ENCODE results near the gene MCC. TPM values are rescaled to one million over a fixed set of nuclear protein-coding genes. Genes with fewer than 3 reads are reported as not detected.

MCC gene
- total RNA-seq, 2 experiments from 2014 or later: 3.8 to 4.4 TPM

GRCh38 chr5:113048931-113049330 lies 439.3 kb downstream of the MCC start:
- peaks cover 3% of the 10 kb centered on the region for H3K4me1 Mint-ChIP-seq
- no peaks in the 10 kb centered on the region for H3K27me3 Mint-ChIP-seq
- no peak overlapping the region for H3K27ac Mint-ChIP-seq
- DNase-seq (no peak), ATAC-seq (ENCODE audit: low read depth) (no peak)
- H3K36me3 Mint-ChIP-seq: no peaks in the 10 kb centered on the region
- no peaks in the 10 kb centered on the region for H3K9me3 Mint-ChIP-seq
- POLR2A ChIA-PET: no interaction called here
- H3K4me3 Mint-ChIP-seq: no peak overlapping the region

- peaks cover 3% of the 10 kb centered on the region for H3K4me1 Mint-ChIP-seq
- no peaks in the 10 kb centered on the region for H3K36me3 Mint-ChIP-seq
- DNase-seq (no peak), ATAC-seq (ENCODE audit: low read depth) (no peak)
- no peaks in the 10 kb centered on the region for H3K27me3 Mint-ChIP-seq
- H3K9me3 Mint-ChIP-seq: no peaks in the 10 kb centered on the region
- no peak overlapping the region for H3K27ac Mint-ChIP-seq
- POLR2A ChIA-PET: no interaction called here
- H3K4me3 Mint-ChIP-seq: no peak overlapping the region
These were observed 440.3 kb downstream of the MCC start for GRCh38 chr5:113047733-113048652.

GRCh38 chr5:113047234-113047633 lies 441.0 kb downstream of the MCC start:
- Mint-ChIP-seq H3K9me3 (no peaks in the 10 kb centered on the region), H3K27ac (no peak overlapping the region), H3K36me3 (no peaks in the 10 kb centered on the region), H3K4me3 (no peak overlapping the region), H3K4me1 (peaks cover 3% of the 10 kb centered on the region), H3K27me3 (no peaks in the 10 kb centered on the region)
- DNase-seq (no peak), ATAC-seq (ENCODE audit: low read depth) (no peak)
- POLR2A ChIA-PET: no interaction called here

- H3K9me3 Mint-ChIP-seq: no peaks in the 10 kb centered on the region
- H3K4me1 Mint-ChIP-seq: peaks cover 3% of the 10 kb centered on the region
- POLR2A ChIA-PET: no interaction called here
- no peak for DNase-seq
- ATAC-seq (ENCODE audit: low read depth): no peak
- no peaks in the 10 kb centered on the region for H3K27me3 Mint-ChIP-seq
- H3K4me3 Mint-ChIP-seq: no peak overlapping the region
- H3K36me3 Mint-ChIP-seq: no peaks in the 10 kb centered on the region
- no peak overlapping the region for H3K27ac Mint-ChIP-seq
These were observed 443.3 kb downstream of the MCC start for GRCh38 chr5:113044776-113045465.

GRCh38 chr5:113043491-113043931 lies 444.7 kb downstream of the MCC start:
- DNase-seq: no peak
- Mint-ChIP-seq H3K27ac (no peak overlapping the region), H3K4me1 (peaks cover 3% of the 10 kb centered on the region), H3K9me3 (no peaks in the 10 kb centered on the region), H3K36me3 (no peaks in the 10 kb centered on the region), H3K27me3 (no peaks in the 10 kb centered on the region), H3K4me3 (no peak overlapping the region)
- POLR2A ChIA-PET: no interaction called here
- ATAC-seq (ENCODE audit: low read depth): no peak

GRCh38 chr5:113042491-113043243 lies 445.6 kb downstream of the MCC start:
- H3K27ac Mint-ChIP-seq: no peak overlapping the region
- ATAC-seq (ENCODE audit: low read depth) (no peak), DNase-seq (no peak)
- no peak overlapping the region for H3K4me3 Mint-ChIP-seq
- H3K9me3 Mint-ChIP-seq: no peaks in the 10 kb centered on the region
- peaks cover 3% of the 10 kb centered on the region for H3K4me1 Mint-ChIP-seq
- H3K36me3 Mint-ChIP-seq: no peaks in the 10 kb centered on the region
- POLR2A ChIA-PET: interaction anchor here (0.7 kb wide), 1 partner anchor 66 kb away, joined by 9 read pairs; the partner anchor contains the start of gene DCP2
- H3K27me3 Mint-ChIP-seq: no peaks in the 10 kb centered on the region

- no peak overlapping the region for H3K4me3 Mint-ChIP-seq
- H3K27ac Mint-ChIP-seq: no peak overlapping the region
- no peak for ATAC-seq (ENCODE audit: low read depth)
These were observed 447.5 kb downstream of the MCC start for GRCh38 chr5:113040672-113041260.

GRCh38 chr5:113039934-113040285 lies 448.3 kb downstream of the MCC start:
- Mint-ChIP-seq H3K27ac (no peak overlapping the region), H3K27me3 (no peaks in the 10 kb centered on the region)

More at GRCh38 chr5:113040672-113041260, 447.5 kb downstream of the MCC start:
- Mint-ChIP-seq H3K4me1 (peaks cover 3% of the 10 kb centered on the region), H3K36me3 (no peaks in the 10 kb centered on the region), H3K9me3 (no peaks in the 10 kb centered on the region), H3K27me3 (no peaks in the 10 kb centered on the region)
- no peak for DNase-seq
- POLR2A ChIA-PET: no interaction called here

GRCh38 chr5:113039229-113039933 lies 448.9 kb downstream of the MCC start:
- no peak for ATAC-seq (ENCODE audit: low read depth)
- Mint-ChIP-seq H3K27me3 (no peaks in the 10 kb centered on the region), H3K4me1 (peaks cover 3% of the 10 kb centered on the region), H3K9me3 (no peaks in the 10 kb centered on the region), H3K4me3 (no peak overlapping the region), H3K36me3 (no peaks in the 10 kb centered on the region), H3K27ac (no peak overlapping the region)
- DNase-seq: no peak
- POLR2A ChIA-PET: no interaction called here

More at GRCh38 chr5:113039934-113040285, 448.3 kb downstream of the MCC start:
- ATAC-seq (ENCODE audit: low read depth): no peak
- POLR2A ChIA-PET: no interaction called here
- DNase-seq: no peak
- Mint-ChIP-seq H3K9me3 (no peaks in the 10 kb centered on the region), H3K36me3 (no peaks in the 10 kb centered on the region), H3K4me3 (no peak overlapping the region), H3K4me1 (peaks cover 3% of the 10 kb centered on the region)

- no peak for DNase-seq
- ATAC-seq (ENCODE audit: low read depth): no peak
- no peaks in the 10 kb centered on the region for H3K36me3 Mint-ChIP-seq
- no peaks in the 10 kb centered on the region for H3K27me3 Mint-ChIP-seq
- peaks cover 3% of the 10 kb centered on the region for H3K4me1 Mint-ChIP-seq
- H3K4me3 Mint-ChIP-seq: no peak overlapping the region
- no peak overlapping the region for H3K27ac Mint-ChIP-seq
- no peaks in the 10 kb centered on the region for H3K9me3 Mint-ChIP-seq
- POLR2A ChIA-PET: no interaction called here
These were observed 449.5 kb downstream of the MCC start for GRCh38 chr5:113038714-113039113.

- Mint-ChIP-seq H3K36me3 (no peaks in the 10 kb centered on the region), H3K4me3 (no peak overlapping the region), H3K27me3 (no peaks in the 10 kb centered on the region), H3K27ac (no peak overlapping the region), H3K4me1 (peaks cover 3% of the 10 kb centered on the region), H3K9me3 (no peaks in the 10 kb centered on the region)
- POLR2A ChIA-PET: no interaction called here
- no peak for DNase-seq
- ATAC-seq (ENCODE audit: low read depth): no peak
These were observed 450.1 kb downstream of the MCC start for GRCh38 chr5:113038136-113038535.

- POLR2A ChIA-PET: no interaction called here
- DNase-seq: no peak
- H3K9me3 Mint-ChIP-seq: no peaks in the 10 kb centered on the region
- no peak overlapping the region for H3K27ac Mint-ChIP-seq
- ATAC-seq (ENCODE audit: low read depth): no peak
- H3K4me3 Mint-ChIP-seq: no peak overlapping the region
- no peaks in the 10 kb centered on the region for H3K36me3 Mint-ChIP-seq
- peaks cover 5% of the 10 kb centered on the region for H3K4me1 Mint-ChIP-seq
- H3K27me3 Mint-ChIP-seq: no peaks in the 10 kb centered on the region
These were observed 451.4 kb downstream of the MCC start for GRCh38 chr5:113036826-113037225.

GRCh38 chr5:113036321-113036720 lies 451.9 kb downstream of the MCC start:
- H3K4me3 Mint-ChIP-seq: no peak overlapping the region
- no peaks in the 10 kb centered on the region for H3K27me3 Mint-ChIP-seq
- H3K4me1 Mint-ChIP-seq: peaks cover 5% of the 10 kb centered on the region
- POLR2A ChIA-PET: no interaction called here
- no peaks in the 10 kb centered on the region for H3K9me3 Mint-ChIP-seq
- H3K36me3 Mint-ChIP-seq: no peaks in the 10 kb centered on the region
- ATAC-seq (ENCODE audit: low read depth): no peak
- no peak overlapping the region for H3K27ac Mint-ChIP-seq
- DNase-seq: no peak

All from activated naive CD8-positive, alpha-beta T cell treated with anti-CD3 and anti-CD28 coated beads, Interleukin-2, amount 10 ng/mL, durations not matched to agents 7 days and 5 days (primary cell).